Progenitor cell of endocrine pancreas (in vitro differentiated cells): ENCODE data around the gene USH1C. TPM values are rescaled to one million over a fixed set of nuclear protein-coding genes. Genes with fewer than 3 reads are reported as not detected.

Source experiments
- DNase-seq: peaks from one replicate; pipeline ENCODE4 v3.0.0; 2021; ENCODE audit warnings: low spot score; ENCODE audit not compliant: unreplicated experiment
- H3K27ac Mint-ChIP-seq: 2 replicates; pipeline ENCODE4 v1.8.0; 2021; ENCODE audit warnings: mild to moderate bottlenecking, moderate library complexity, mixed read lengths
- H3K27me3 Mint-ChIP-seq: 2 replicates; pipeline ENCODE4 v1.8.0; 2021; ENCODE audit warnings: mixed read lengths
- H3K36me3 Mint-ChIP-seq: 2 replicates; pipeline ENCODE4 v1.8.0; 2022; ENCODE audit warnings: mixed read lengths; ENCODE audit not compliant: insufficient read depth
- H3K4me1 Mint-ChIP-seq: 2 replicates; pipeline ENCODE4 v1.8.0; 2021; ENCODE audit warnings: low read depth, mixed read lengths
- H3K4me3 Mint-ChIP-seq: 2 replicates; pipeline ENCODE4 v1.8.0; 2021; ENCODE audit warnings: low read depth, mild to moderate bottlenecking, moderate library complexity, mixed read lengths
- H3K9me3 Mint-ChIP-seq: 2 replicates; pipeline ENCODE4 v1.8.0; 2021; ENCODE audit warnings: low read depth, mixed read lengths
- CTCF ChIP-seq: fragments of 200-600 bp; sonication (generic); IDR thresholded peaks from one replicate; pipeline ENCODE4 v1.5.0; 2021; ENCODE audit warnings: antibody characterized with exemption, mild to moderate bottlenecking; ENCODE audit not compliant: unreplicated experiment
- total RNA-seq: library from RNA; stranded (reverse); gene quantifications from 2 replicates; pipeline ENCODE4 v1.2.1, GENCODE V29; 2021

The USH1C gene
- total RNA-seq, 1 donor from 2014 or later, result 15.8 TPM

- DNase-seq, result no peak
- Mint-ChIP-seq H3K36me3 (no peaks in the 10 kb centered on the region), H3K27me3 (peaks cover 29% of the 10 kb centered on the region), H3K4me1 (no peaks in the 10 kb centered on the region), H3K4me3 (no peak overlapping the region), H3K27ac (no peak overlapping the region), H3K9me3 (no peaks in the 10 kb centered on the region)
- no peak for TF ChIP-seq CTCF
Measured at GRCh38 chr11:17446482-17446881, 97.7 kb downstream of the USH1C start.

GRCh38 chr11:17445240-17445795 is 98.9 kb downstream of the USH1C start:
- Mint-ChIP-seq H3K4me3 (no peak overlapping the region), H3K9me3 (no peaks in the 10 kb centered on the region), H3K4me1 (no peaks in the 10 kb centered on the region), H3K36me3 (peaks cover 1% of the 10 kb centered on the region), H3K27me3 (peaks cover 39% of the 10 kb centered on the region), H3K27ac (no peak overlapping the region)
- DNase-seq, result no peak
- no peak for TF ChIP-seq CTCF

GRCh38 chr11:17443926-17444690 is 100.1 kb downstream of the USH1C start:
- no peak for TF ChIP-seq CTCF

More at GRCh38 chr11:17443926-17444690, 100.1 kb downstream of the USH1C start:
- no peak for DNase-seq
- H3K4me3 Mint-ChIP-seq, result no peak overlapping the region
- peaks cover 1% of the 10 kb centered on the region for H3K36me3 Mint-ChIP-seq
- H3K27ac Mint-ChIP-seq, result no peak overlapping the region
- peaks cover 46% of the 10 kb centered on the region for H3K27me3 Mint-ChIP-seq
- H3K9me3 Mint-ChIP-seq, result no peaks in the 10 kb centered on the region
- peaks cover 9% of the 10 kb centered on the region for H3K4me1 Mint-ChIP-seq

Other genes starting within 250 kb of the USH1C start
- gene NCR3LG1, start 192.6 kb downstream of the USH1C start, total RNA-seq, result 1.3 and 2.1 TPM in 2 replicates
- gene KCNJ11, start 155.8 kb downstream of the USH1C start, total RNA-seq, result 8.1 and 10.4 TPM in 2 replicates
- gene ABCC8, start 67.6 kb downstream of the USH1C start, total RNA-seq, result 19.2 and 23.9 TPM in 2 replicates
- 0.78 and 1.5 TPM in 2 replicates for gene OTOG, start 2.8 kb upstream of the USH1C start, total RNA-seq
- gene MYOD1, start 175.2 kb upstream of the USH1C start, total RNA-seq, result not detected in 2 replicates
- 0.67 and 1.2 TPM in 2 replicates for gene KCNC1, start 190.4 kb upstream of the USH1C start, total RNA-seq